NCI-H1417 (cell line): Measurements from ENCODE around the gene UTF1.

Experiments
- DNase-seq, 3 experiments: peaks; one replicate each; lab custom pipeline; 2025; lab: John Stamatoyannopoulos, UW

UTF1 gene, protein sequence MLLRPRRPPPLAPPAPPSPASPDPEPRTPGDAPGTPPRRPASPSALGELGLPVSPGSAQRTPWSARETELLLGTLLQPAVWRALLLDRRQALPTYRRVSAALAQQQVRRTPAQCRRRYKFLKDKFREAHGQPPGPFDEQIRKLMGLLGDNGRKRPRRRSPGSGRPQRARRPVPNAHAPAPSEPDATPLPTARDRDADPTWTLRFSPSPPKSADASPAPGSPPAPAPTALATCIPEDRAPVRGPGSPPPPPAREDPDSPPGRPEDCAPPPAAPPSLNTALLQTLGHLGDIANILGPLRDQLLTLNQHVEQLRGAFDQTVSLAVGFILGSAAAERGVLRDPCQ

DNA sequence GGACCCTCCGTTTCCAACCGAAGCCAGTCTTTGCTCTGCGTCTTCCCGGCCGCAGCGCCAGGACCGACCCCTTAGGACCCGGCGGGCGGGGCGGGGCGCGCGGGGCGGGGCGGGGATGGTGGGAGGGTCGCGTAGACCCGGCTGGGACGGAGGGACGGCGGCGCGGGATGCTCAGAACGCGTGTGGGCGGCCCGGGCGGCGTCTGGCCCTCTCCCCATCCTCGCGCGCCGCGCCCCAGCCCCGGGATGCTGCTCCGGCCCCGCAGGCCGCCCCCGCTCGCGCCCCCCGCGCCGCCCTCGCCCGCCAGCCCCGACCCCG, at the start of gene UTF1:
Gene UTF1 (plus strand): TSS at position 174 of the 318 bp plus-strand sequence. CDS start 72 bp downstream, at position 246.
- no peak for DNase-seq

DNA sequence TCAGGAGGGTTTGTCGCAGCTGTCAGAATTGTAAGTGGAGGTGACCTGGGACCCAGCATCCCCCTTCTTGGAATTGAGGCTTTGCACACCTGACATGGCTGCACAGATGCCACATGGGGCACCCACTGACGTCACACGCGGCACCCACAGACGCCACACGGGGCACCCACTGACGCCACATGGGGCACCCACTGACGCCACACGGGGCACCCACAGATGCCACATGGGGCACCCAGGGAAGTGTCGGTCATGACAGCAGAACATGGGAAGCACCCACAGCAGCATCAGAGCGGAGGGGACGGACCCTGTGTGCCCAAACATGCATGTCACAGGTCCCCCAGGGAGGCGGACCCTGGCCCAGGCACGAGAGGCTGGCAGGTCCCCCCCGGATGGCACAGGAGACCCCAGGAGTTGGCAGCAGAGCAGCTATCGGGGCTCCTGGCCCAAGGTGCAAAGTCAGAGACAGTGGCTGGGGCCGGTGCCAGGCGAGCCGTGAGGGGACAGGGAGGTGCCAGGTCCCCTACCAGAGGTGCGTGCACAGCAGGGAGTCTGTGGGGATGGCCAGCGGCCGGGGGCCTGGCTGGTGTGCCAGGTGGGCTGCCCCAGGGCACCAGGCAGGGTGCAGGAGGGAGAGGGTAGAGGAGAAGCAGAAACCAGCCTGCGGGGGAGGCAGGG, 48.9 kb upstream of the UTF1 start:
- no peak for DNase-seq

DNA sequence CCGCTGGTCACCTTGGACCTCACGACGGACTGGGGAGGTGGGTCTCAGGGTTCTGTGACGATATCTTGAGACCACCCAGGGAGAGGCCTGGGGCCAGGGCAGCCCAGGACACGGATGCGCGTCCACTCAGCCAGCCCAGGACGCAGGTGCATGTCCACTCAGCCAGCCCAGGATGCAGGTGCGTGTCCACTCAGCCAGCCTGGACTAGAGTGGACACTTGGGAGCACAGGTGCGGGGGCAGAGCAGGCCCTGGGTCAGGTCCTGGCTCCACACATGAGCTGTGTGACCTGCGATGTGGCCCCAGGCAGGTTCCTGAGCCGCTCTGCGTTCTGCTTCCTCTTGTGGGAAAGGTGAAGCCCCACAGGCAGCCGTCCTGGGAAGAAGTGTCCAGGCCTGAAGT, 47.8 kb upstream of the UTF1 start:
- no peak for DNase-seq

DNA sequence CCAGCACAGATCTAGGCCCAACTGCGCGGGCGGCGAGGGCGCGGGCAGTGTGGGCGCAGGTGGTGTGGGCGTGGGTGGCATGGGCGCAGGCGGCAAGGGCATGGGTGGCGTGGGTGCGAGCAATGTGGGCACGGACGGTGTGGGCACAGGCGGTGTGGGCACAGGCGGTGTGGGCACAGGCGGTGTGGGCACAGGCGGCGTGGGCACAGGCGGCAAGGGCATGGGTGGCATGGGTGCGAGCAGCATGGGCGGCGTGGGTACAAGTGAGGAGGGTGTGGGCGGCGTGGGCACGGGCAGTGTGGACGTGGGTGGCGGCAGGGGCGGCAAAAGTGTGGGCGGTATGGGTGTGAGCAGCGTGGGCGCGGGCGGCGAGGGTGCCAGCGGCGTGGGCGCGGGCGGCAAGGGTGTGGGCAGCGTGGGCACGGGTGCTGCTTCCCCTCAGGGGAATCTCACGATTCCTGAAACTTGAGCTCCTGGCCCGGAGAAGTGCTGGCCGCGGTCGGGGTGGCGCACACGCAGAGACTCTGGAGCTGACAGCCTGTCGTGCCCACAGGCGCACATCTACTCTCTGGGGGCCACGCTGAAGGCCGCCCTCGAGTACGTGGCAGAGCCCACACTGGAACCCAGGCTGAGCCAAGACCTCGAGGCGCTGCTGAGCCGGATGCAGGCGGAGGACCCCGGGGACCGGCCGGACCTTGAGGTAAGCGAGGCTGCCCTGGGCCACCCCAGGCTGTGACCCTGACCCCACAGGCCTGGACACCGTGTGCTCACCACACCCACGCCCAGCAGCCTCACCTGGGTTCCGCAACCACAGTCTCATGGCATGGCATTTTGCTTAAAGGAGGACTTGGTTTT, 47.0 kb upstream of the UTF1 start:
- DNase-seq = no peak

DNA sequence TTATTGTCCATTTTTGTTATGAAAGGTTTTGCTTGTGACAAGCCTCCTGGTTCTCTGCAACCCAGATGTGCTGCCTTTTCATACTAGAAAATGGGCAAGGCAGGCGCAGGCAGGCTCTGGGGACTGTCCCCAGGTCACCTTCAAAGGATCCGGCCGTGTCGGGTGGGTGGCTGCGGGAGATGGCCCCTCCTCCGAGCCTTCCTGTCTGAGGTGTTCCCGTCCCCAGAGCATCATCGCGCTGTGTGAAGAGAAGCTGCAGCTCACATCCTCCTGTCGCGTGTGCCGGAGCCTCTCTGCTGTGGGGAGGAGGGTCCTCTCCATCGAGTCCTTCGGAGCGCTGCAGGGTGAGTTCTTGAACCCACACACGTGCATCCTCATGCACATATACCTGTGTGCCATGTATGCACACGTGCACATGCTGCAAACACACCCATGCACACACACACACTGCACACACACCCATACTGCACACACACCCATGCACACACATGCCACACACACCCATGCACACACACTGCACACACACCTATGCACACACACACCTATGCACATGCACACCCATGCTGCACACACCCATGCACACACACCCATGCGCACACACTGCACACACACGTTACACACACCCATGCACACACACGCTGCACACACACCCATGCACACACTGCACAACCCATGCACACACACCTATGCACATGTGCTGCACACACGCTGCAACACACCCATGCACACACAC, 46.2 kb upstream of the UTF1 start:
- DNase-seq = no peak

DNA sequence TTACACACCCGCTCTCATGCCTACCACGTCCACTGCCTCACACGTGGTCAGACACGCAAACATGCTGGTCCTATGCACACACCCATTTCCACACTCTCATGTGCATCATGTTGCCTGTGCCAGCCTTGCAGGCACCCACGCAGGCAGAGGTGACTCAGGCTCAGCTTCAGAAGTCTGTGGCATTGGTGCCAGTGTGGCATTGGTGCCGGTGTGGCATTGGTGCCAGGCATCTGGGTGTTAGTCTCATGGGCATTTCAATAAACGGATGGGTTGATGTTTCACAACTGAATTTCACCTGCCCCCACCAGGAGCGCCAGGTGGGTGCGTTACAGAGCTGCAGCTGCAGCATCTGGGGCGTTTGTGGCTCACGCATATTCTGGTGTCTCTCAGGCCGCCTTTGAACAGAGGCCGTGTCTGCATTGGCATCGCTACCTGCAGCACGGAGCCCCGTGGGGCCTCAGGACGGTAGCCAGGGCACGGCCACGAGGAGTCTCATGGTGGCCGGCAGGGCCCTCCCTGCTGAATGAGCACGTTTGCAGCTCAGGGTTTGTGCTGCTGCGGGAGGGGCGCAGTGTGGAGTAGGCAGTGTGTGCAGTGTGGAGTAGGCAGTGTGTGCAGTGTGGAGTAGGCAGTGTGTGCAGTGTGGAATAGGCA, 45.3 kb upstream of the UTF1 start:
- no peak for DNase-seq

DNA sequence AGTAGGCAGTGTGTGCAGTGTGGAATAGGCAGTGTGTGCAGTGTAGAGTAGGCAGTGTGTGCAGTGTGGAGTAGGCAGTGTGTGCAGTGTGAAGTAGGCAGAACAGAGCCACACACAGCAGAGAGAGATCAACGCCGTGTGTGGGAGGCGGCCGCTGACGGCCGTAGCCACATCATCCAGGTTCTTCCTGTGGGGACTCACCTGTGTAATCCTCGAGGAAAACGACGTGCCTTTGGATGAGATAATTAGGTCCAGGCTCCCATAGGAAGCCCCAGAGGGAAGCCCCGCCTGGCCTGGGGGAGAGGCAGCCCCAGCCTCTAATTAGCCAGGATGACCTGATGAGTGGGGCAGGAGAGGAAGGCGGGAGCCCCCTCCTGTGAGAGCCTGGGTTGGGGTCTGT, 44.6 kb upstream of the UTF1 start:
- DNase-seq = no peak

DNA sequence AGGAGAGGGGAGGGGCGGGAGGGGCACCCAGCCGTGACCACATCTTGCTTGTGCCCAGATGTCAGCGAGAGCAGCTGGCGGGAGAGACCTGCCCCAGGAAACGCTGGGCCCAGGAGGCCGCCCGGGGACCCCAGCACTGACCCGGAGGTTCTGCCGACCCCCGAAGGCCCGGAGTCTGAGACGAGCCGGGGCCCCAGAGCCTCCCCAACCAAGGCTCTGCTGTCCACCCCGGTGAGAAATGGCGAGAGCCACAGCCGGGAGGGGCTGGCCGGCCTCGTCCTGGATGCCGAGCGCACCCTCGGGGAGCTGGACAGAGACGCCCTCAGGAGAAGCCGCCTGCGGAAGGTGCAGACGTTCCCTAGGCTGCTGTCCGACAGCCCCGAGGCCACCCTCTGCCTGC, 44.1 kb upstream of the UTF1 start:
- DNase-seq = no peak

DNA sequence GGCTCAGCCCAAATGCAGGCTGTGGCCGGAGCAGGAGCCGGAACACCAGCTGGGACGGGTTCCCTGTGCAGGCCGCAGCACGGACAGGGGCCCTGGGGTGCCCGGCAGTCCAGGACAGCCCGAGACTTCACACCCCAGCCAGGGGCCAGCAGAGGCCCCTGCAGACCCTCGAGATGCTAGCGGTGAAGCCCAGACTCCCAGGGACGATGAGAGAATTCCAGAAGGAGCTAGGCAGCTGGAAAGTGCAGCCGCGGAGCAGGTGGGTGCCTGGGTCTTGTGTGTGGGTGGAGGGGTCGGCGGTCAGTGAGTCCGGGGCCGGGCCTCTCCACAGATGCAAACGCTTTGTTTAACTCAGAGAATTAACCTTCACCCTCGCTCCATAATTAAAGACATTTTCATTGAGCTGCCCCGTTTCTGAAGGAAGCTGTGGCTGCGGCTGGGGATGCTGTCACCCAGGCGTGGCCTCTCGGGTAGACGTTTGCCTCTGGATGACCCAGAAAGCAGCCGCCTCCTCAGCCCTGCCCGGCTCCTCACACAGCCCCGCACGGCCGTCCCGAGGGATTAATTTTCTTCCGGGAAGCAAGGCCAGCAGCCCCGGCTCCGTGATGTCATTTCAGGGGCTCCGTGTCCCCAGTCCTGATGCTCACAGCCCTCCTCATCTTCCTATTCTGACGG, 43.5 kb upstream of the UTF1 start:
- no peak for DNase-seq

DNA sequence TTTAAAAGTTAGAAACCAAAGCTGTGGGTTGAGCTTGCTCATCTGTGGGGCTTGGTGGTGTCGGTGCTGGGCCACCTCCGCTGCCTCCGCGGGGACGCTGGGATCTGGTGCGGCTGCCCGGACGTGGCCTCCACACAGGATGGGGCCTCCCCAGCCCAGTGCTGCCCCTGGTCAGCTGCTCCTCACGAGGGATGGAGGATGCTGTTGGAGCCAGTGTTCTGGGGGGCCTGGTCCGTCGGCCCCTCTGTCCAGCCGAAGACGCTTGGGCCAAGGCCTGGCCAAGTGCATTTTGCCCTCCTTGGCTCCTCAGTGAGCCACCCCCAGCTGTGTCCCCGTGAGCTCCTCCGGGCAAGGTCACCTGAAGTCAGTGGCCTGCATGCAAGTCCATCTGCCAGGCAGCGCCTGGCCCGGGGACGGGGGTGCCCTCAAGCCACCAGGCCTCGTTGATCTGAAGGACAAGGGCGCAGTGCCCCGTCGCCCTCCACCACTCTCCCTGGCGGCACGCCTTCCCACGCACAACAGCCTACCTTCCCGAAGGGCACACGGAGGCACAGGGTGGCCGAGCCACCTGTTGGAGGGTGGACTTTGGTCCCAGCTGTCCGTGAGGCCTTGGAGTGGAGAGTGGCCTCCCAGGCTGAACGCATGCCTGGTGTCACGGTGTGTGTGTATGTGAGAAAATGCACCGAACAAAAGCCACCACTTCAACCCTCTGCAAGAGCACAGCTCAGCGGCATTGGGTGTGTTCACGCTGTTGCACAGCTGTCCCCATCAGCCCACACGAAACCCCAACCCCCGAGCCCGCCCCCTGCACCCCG, 42.7 kb upstream of the UTF1 start:
- DNase-seq = no peak

DNA sequence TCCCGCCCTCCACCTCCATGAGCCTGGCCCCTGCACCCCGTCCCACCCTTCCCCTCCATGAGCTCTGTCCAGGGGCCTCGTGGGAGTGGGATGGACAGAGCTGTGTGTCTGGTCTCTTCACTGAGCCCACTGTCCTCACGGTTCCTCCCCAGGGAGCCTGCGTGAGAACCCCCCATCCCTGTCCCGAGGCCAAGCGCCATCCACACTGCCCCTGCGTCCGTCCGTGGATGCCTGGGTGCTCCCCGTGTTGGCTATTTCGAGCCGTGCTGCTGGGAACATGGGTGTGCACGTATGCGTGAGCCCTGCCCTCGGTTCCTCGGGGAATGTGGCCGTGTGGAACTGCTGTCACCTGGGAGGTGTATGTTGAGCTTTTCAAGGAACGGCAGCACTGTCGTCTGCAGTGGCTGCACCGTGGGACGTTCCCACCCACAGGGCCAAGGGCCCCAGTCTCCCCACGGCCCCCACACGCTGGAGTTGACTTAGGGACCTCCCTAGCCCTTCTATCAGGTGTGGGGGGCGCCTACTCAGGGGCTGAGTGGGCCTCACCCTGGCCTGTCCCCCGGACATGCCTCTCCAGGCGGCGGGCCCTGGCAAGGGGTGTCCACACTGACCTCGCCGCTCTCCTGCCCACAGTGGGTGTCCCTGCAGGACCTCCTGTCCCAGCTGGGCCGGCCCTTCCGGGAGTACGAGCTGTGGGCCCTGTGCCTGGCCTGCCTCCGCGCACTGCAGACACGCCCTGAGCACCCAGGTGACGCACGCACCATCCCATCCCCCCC, 41.9 kb upstream of the UTF1 start:
- no peak for DNase-seq

DNA sequence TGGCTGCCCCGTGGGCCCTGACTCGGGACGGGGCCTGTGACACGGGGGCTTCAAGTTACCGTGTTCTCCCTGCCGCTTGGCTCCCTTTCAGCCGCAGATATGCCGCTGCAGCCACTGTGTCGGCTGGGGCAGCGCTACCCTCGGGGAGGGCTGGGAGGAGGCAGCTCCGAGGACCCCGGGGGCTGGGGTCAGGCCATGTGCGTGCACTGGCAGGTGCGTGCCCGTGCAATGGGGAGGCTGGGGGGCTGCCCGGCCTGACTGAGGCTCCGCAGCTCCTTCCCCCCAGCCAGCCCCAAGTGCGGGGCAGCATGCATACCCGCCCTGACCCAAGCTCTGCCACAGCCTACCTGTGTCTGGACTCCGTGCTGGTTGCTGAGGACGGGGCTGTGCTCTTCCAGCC, 40.8 kb upstream of the UTF1 start:
- DNase-seq = no peak

DNA sequence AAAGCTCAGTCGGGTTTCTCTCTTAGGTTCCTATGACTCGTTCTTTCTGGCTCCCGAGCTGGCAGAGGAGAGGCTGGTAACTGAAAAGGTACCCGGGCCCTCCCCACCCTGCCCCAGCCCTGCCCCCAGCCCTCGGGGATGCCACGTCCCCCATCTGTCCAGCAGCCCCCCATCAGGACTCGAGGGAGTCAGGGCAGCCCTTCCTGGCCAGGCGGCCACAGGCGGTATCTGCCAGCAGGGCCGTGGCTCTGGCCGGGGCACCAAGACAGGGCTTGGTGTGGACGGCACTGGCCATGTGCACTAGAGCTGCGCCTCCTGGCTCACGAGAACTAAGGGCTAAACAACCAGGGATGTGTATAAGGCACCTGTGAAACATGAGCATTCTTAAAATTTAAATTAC, 40.3 kb upstream of the UTF1 start:
- no peak for DNase-seq

DNA sequence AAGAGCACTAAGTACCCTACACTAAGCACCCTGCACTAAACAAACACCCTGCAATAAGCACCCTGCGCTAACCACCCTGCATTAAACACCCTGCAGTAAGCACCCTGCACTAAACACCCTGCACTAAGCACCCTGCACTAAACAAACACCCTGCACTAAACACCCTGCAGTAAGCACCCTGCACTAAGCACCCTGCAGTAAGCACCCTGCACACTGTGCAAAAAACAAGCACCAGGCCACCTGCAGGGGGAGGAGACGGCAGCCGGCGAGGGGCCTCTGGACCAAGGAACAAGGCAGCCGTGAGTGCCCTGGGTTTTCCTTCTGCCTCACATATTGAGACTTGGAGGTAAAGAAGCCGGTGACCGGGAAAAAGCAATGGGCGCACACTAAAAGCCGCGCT, 39.8 kb upstream of the UTF1 start:
- DNase-seq = no peak

DNA sequence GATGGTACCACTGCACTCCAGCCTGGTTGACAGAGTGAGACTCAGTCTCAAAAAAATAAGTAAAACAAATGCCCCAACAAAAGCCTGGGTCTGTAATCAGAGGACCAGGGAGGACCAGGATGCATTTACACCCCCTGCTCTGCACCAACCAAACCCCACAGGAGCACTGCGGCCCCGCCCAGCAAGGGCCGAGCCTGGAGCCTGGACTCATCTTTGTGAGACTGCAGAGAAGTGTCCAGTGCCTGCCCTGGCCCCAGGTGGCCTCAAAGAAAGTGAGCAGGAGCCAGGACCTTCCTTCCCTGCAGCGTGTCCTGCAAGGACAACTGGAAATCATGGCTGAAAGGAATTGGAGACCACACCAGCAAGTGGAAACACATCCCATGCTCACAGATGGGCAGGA, 38.4 kb upstream of the UTF1 start:
- DNase-seq = no peak

DNA sequence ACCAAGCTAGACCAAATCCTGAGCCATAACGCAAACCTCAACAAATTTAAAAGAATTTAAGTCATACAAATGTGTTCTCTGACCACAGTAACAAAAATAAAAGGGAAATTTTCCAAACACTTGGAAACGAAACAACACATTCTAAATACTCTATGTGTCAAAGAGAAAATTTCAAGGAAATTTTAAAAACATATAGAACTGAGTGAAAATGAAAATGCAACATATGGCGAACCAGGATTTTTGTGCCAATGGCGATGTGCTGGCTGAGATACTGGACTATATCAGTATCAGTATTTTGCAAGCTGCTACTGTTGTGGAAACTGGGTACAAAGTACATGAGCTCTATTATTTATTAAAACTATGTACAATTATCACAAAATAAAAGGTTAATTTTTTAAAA, 35.9 kb upstream of the UTF1 start:
- no peak for DNase-seq

DNA sequence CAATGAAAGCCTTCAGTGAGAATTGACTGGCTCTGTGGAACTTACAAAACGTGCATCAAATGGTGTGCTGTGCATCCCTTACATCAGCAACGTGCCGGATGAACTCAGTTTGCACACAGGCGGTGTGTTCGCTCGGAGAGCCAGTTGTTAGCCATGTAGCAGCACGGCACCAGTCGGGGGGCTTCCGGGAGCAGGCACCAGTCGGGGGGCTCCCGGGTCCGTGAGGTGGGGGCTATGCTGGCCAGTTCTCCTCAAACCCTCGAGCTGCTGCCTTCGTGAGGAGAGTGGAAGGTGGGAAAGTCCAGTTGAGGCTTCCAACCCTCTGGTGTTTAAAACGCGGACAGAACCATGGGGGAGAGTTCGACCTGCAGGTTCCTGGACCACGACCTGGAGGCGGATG, 34.9 kb upstream of the UTF1 start:
- DNase-seq = no peak

DNA sequence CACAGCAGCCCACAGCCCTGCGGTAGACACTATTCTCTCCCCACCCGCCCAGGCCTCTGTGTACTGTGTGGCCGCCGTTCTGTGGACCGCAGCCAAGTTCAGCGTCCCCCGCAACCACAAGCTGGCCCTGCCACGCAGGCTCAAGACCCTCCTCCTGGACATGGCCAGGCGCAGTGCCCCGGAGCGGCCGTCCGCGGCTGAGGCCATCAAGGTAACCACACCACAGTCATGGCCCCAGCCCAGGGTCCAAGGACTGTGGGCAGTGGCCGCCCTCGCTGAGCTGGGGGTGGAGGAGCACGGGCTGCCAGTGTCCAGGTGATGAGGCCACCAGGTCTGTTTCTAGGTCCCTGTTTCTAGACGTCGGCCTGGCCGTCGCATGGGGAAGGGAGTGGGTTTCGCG, 34.4 kb upstream of the UTF1 start:
- DNase-seq = no peak

DNA sequence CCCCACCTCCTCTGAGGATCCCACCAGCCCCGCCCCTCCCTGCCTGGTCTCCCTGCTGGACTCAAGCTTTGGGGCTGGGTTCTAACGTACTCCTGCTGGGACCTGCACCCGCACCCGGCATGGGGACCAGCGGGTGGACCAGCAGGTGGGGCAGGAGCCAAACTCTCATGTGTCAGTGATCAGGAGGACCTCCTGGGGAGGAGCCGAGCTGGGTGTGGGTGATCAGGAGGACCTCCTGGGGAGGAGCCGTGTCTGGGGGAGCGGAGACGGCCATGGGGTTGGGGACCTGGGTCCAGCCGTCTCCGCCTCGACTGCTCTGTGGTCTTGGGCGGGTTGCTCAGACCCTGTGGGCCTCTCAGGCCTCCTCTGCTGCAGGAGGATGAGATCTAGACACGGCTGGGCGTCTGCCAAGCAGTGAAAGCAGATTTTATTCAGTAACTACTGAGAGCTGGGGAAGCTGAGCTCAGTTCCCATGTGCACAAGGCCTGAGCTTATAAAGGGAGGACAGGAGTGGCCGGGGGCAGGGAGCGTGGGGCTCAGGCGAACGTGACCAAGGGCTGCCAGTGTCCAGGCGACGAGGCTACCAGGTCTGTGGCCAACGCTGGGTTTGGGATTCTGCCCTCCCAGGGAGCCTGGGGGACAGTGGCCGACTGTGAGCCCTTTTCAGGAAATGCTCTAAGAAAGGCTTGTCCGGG, 33.6 kb upstream of the UTF1 start:
- no peak for DNase-seq
